Tibial nerve (tissue), 3 donors: ENCODE data around the gene CLDND1.

Source experiments
- CTCF ChIP-seq, 5 experiments: fragments of 200-600 bp in 3 of 5; fragments of 450-650 bp in 2 of 5; sonication (generic) in 3 of 5; IDR thresholded peaks; one replicate each; pipeline ENCODE4 v1.5.1; 2016 to 2019; ENCODE audit warnings: antibody characterized with exemption in 5 of 5, mild to moderate bottlenecking in 3 of 5, moderate library complexity in 2 of 5
- POLR2A ChIP-seq, 2 donors: fragments of 450-650 bp; IDR thresholded peaks; one replicate each; pipeline ENCODE4 v1.6.1; 2017; ENCODE audit warnings: antibody characterized with exemption in 2 of 2, mild to moderate bottlenecking in 2 of 2, moderate library complexity in 2 of 2

- TF ChIP-seq CTCF (IDR thresholded peaks at IDR 0.05) (no peak), POLR2A (IDR thresholded peaks at IDR 0.05) (no peak)
These were observed 28.5 kb upstream of the CLDND1 start for GRCh38 chr3:98551236-98551635.
